HG03196 (cell line): Measurements from ENCODE around the gene SULF2.
"Not testable (repeated sequence)": the region's sequence is repeated elsewhere in the genome, so short reads cannot be mapped to it uniquely, and the experiment has no call there.

Source experiments
- ATAC-seq: cut with Tn5 transposase; IDR thresholded peaks from one replicate; pipeline ENCODE4 v1.9.1; 2021; ENCODE audit not compliant: unreplicated experiment

SULF2 gene

GRCh38 chr20:47785311-47785853, at the start of gene SULF2:
Gene SULF2, minus strand, starts transcription at chr20:47785481. Its CDS starts 28,118 bp downstream, at chr20:47757363.
- no peak for ATAC-seq

- not testable (repeated sequence) for ATAC-seq
Measured at GRCh38 chr20:47831675-47832074, 46.4 kb upstream of the SULF2 start.

GRCh38 chr20:47826716-47827115, 41.4 kb upstream of the SULF2 start:
- not testable (repeated sequence) for ATAC-seq

GRCh38 chr20:47826006-47826405, 40.7 kb upstream of the SULF2 start:
- not testable (repeated sequence) for ATAC-seq

DNA sequence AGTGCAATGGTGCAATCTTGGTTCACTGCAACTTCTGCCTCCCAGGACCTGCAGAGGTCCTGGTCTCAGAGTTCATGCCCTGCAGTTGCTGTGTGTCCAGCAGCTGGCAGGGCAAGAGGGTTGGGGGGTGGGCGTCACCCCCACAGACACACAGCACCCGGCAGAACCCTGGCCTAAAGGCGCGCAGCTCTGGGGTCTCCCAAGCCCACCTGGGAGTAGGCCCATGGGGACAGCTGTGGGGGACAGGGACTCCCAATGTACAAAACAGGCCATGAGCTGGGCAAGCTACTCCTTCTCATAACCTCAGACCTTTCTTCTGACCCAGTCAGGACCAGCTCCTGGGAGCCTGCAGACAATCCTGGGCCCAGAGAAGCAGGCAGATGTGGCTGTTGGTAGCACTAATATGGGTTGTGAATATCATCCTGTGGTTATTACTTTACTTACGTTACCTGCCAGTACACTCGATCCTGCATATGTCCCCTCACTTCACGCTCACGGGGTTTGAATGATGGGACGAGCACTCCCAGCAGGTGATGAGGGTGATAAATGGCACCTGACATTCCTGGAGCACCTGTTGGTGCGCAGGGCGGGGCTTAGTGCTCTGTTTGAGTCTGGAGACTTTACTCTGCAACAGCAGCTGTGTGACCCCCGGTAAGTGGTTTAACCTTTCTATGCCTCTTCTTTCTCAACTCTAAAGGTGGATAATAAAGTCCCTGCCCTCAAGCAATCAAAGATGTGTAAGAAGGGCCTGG, 39.9 kb upstream of the SULF2 start:
- no peak for ATAC-seq

DNA sequence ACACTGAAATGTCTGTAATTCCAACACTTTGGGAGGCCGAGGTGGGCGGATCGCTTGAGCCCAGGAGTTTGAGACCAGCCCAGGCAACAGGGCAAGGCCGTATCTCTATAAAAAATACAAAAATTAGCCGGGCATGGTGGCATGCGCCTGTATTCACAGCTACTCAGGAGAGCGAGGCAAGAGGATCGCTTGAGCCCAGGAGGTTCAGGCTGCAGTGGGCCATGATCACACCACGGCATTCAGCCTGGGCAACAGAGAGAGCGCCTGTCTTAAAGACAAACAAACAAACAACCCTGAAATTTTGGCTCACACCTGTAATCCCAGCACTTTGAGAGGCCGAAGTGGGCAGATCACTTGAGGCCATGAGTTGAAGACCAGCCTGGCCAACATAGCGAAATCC, 38.7 kb upstream of the SULF2 start:
- not testable (repeated sequence) for ATAC-seq

DNA sequence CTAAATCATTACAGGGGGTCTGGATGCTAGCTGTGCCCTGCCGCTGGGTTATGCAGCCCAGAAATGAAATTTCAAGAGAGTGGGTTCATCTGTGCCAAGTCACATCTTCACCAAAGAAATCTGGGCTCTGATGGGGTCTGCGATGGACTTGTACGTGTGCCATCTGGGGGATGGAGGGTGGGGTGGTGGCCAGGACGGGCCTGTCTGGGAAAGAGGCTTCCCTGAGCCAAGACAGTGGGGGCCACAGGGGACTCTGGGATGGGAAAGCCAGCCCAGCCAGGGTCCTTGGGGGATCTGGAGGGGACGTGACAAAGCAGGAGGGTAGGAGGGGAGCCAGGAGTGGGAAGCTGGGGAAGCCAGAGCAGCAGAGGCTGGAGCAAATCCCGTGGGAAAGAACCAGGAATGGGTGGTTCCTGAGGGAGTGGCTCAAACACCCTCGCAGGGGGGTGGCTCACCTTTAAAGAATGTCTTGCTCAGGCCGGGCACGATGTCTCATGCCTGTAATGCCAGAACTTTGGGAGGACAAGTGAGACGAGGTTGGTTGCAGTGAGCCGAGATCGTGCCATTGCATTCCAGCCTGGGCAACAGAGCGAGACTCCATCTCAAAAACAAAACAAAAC, 36.3 kb upstream of the SULF2 start:
- ATAC-seq: no peak

- ATAC-seq: no peak
Measured at GRCh38 chr20:47818996-47819609, 33.8 kb upstream of the SULF2 start.

GRCh38 chr20:47818466-47818865, 33.2 kb upstream of the SULF2 start:
- ATAC-seq: no peak

- no peak for ATAC-seq
Measured at GRCh38 chr20:47818016-47818415, 32.7 kb upstream of the SULF2 start.

GRCh38 chr20:47817573-47817972, 32.3 kb upstream of the SULF2 start:
- ATAC-seq: no peak

GRCh38 chr20:47816487-47817451, 31.5 kb upstream of the SULF2 start:
- no peak for ATAC-seq

GRCh38 chr20:47815866-47816265, 30.6 kb upstream of the SULF2 start:
- ATAC-seq: no peak

DNA sequence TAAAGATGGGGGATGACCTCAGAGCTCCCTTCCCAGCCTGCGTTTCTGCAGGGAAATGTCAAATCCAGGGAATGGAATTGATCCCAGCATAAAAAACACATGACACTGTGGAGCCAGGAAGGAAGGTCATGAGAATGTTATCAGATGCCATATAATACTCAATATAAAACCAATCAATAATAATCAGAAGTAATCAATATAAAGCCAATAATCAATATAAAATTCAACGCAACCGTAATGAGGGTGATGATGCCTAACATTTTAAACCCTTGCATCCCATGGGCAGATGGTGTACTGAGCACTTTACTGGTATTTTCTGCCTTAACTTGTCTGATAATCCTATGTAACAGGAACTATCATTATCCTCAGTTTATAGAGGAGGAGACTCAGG, 30.1 kb upstream of the SULF2 start:
- ATAC-seq: no peak

DNA sequence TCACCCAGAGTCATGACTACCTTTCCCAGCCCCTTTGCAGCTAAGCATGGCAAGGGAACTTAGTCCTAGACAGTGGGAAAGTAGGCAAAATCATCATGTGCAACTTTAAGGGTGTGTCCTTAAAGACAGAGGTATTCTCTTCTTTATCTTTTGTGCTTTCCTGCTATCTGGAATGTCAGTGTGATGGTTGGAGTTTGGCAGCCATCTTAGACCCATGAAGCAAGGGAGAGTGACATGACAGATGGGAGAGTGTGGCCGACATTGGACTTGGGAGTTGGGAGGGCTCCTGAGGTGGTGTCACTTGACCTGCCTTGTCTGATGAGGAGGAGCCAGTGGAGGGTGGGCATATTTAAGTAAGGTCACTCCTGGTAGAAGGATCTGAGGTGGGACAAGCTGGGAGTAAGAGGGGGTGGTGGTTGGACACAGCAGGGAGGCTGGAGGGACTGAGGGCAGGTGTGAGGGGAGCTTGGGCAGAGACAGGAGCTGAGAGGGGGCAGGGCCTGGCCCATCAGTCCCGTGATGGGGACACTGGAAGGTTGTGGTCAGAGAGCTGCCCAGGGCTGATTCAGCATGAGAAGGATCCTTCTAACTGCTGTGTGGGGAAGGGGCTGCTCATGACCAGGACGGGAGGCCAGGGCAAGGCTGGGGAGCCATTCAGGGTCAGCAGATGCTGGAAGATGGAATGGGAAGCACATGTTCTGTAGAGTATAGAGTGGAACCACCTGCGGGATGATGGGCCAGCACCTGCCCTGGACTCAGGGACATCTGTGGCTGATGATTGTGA, 29.5 kb upstream of the SULF2 start:
- no peak for ATAC-seq

DNA sequence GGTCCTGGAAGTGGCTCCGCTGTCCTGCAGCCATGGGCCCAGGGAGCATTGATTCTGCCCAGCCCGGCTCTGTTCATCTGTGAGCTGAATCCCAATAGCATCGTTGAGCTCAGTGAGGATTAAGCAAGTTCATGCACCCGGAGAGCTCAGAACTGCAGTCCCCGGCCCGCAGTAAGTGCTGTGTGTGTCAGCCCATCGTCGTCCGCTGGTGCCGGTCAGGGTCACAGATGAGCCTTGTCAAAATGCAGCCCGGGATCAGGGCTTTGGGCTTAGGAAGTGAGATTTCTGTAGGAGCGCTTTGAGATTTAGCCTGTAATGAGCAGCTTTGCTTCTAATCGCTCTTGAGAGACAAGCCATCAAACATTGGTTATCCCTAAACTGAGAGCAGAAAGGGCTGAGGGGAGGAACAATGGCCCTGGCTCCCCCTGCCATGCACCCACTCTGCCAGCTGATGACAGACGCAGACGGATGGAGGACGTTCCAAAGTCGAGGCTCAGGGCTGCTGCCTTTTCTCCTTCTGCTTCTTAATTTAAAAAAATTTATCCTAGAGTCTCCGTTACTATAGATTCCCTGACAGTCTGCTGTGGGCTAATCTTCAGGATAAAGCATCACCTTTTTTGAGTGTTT, 25.6 kb upstream of the SULF2 start:
- no peak for ATAC-seq

DNA sequence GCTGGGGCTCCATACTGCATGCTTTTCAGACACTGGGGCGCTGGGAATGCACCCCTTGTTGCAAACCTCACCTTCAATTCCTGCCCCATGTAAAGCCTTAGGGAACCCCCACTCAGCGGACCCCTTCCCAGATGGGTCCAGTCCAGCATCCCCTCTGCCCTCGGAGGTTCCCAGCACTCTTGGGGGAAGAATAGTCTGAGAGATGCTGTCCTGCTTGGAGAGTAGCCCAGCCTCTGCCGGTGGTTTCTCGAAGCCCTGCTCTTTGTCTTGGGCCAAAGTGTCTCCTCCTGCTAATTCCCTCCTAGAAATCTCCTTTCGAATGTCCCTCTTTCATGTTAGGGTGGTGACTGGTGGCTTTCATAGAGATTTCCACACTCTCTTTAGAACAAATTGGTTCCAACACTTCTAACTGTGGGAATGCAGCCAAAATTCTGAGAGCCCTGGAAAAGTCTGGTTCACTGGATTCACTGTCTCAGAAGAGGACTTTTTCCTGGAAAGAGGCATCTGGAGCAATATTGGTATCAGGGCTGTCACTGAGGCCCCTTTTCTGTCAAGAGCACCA, 24.9 kb upstream of the SULF2 start:
- ATAC-seq: no peak

GRCh38 chr20:47809161-47809960, 24.1 kb upstream of the SULF2 start:
- no peak for ATAC-seq
